UCSD-AML1 (cell line): ENCODE results near the gene TTYH3.

Experiments used
- DNase-seq: peaks from one replicate; lab custom pipeline; 2025; ENCODE audit not compliant: unreplicated experiment; lab: John Stamatoyannopoulos, UW

The TTYH3 gene

DNA sequence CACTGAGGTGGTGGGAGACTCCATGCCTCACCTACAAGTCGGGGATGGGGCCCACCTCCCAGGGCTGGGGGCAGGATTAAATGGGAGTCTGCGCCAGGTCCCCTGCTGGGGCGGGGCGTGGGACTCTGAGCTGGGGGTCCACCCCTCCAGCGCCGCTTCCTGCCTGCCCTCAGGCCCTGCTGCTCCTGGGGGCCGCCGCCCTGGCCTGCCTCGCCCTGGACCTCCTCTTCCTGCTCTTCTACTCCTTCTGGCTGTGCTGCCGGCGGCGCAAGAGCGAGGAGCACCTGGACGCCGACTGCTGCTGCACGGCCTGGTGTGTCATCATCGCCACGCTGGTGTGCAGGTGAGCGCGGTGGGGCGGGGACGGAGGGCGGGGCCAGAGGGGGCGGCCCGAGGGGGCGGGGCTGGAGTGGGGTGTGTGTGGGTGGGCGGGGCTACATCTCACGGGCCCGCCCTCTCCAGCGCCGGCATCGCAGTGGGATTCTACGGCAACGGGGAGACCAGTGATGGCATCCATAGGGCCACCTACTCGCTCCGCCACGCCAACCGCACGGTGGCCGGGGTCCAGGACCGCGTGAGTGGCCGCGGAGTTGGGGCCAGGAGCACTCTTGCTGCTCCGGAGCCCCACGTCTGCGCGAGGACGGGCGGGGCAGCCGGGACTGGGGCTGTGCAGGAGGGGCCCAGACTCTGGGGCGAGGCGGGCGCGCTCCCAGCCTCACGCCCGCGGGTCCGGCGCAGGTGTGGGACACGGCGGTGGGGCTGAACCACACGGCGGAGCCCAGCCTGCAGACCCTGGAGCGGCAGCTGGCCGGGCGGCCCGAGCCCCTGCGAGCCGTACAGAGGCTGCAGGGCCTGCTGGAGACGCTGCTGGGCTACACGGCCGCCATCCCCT is 15.1 kb downstream of the TTYH3 start:
- no peak for DNase-seq

DNA sequence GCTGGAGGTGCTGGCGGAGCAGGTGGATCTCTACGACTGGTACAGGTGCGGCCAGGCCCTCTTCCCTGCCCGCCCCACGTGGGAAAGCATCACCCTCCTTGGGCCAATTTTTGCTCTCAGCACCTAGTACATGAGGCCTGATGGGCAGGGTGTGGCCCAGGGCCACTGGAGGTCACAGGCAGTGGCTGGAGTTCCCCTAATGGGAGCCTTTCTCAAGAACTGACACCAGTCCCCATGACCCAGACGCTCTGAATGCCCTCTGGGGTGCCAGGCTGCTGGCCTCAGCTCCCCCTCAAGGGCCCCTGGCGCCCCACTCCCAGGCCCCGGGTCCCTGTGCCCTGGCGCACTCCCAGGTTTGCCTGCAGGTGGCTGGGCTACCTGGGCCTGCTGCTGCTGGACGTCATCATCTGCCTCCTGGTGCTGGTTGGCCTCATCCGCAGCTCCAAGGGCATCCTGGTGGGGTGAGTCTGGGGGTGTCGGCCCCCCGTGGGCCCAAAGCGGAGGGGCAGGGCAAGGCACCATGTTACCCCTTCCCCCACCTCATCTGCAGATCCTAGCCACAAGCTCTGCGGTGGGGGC is 15.9 kb downstream of the TTYH3 start:
- no peak for DNase-seq

DNA sequence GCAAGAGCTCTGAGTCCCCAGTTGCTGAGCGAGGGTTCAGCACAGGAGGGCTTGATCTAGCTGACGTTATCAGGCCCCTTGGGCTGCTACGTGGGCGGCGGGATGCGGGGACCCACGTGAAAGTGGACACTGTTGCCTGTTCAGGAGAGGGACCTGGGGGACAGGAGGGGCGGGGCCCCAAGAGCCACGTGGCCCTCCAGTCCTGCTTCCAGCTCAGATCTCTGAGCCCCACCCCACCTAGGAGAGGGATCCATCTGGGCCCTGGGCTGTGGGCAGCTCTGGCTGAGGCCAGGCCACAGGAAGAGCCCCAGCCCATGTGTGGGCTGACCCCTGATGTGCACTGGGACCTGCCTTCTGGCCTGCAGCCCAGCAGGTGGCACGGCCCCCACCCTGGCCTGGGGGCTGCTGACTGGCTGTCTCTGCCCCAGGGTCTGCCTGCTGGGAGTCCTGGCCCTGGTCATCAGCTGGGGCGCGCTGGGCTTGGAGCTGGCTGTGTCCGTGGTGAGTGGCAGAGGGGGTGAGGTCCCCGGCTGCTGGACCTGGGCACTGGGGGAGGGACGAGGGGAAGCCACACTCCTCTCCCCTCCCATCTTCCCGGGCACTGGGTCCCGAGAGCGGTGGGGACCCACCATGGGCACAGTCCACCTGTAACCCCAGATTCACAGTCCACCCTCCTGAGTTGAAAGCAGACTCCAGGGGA is 17.5 kb downstream of the TTYH3 start:
- no peak for DNase-seq

DNA sequence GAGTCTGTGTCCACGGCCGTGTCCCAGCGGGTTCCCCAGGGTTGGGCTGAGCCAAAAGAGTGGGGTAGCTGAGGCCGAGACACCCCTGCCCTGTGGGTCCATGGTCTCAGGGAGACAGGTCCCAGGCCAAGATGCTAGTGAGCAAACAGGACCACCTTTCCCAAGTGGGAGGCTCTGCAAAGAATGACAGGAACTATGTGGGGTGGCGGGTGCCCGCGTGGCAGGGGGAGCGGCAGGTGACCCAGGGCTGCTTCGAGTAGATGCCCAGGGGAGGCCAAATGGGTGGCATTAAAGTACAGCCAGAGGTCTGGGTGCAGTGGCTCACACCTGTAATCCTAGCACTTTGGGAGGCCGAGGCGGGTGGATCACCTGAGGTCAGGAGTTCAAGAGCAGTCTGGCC is 18.2 kb downstream of the TTYH3 start:
- DNase-seq, result no peak

DNA sequence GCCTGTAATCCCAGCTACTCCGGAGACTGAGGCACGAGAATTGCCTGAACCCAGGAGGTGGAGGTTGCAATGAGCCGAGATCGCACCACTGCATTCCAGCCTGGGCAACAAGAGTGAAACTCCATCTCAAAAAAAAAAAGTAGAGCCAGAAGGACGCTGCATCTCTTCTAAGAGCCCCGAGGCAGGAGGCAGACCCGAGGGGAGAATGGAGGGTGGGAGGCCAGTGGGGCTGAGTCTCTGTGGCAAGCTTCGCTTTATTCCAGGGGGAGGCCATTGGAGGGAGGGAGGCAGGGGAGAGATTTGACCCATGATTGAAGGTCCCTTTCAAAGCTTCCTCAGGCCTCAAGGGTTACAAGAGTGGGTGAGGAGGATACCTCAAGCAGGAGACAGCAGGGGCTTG is 18.7 kb downstream of the TTYH3 start:
- no peak for DNase-seq

DNA sequence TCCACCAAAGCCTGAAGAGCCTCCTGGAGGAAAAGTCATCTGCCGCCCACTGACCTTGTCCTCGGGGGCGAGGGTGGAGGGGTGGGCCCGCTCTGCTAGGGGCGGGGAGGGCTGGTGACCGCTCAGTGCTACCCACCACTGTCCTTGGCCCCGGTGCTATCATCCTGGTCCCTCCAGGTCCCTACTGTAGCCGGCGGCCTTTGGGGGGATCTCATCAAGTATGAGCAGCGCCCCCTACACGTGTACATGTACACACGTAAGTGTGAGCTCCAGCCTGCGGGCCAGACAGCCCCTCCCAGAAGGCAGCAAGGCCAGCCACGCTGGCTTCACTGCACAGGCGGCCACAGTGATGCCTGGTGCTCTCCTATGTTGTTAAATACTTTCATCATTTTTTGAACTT is 19.6 kb downstream of the TTYH3 start:
- DNase-seq, result no peak

DNA sequence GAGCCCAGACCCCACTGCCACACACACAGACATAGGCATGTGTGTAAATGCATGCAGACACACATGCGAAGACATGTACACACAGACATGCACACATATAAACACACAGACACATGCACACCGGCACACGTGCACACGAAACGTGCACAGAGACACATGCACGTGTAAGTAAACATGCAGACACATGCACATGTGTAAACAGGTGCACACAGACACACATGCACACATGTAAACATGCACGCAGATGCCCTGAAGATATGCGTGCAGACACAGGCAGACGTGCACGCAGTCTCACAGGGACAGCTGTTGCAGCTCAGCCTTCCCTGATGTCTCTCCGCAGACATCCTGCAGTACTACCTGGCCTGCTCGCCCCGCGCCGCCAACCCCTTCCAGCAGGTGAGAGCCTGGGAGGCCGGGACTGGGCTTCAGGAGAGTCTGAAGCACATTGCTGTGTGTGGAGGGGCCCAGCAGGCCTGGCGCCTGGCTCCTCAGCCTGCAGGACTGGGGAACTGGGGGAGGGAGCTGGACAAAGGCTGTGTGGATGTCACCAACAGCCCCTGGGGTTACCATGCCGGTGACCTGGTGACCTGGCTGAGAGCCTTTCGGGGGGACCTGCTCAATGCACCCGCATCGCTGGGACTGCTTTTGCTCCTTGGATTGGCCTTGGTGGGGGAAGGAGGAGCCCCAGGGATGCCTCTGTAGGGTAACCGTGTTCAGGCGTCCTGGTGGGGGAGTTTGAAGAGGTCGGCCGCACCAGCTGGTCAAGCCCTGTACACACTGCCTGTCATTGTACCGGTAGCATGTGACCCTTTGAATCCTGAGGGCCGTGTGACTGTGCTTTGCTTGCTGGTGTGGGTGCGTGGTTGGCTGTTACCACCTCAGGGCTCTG is 20.3 kb downstream of the TTYH3 start:
- DNase-seq, result no peak

DNA sequence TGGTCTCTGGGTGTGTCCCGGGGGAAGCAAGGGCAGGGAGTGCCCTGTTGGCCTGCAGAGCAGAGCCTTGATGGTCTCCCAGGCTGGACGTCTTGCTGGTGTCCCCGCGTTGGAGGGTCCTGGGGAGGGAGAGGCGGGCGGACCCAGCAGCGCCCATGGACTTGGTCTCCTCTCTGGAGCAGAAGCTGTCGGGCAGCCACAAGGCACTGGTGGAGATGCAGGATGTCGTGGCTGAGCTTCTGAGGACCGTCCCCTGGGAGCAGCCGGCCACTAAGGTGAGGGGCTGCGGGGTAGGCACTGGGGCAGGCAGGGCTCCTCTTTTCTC is 20.9 kb downstream of the TTYH3 start:
- DNase-seq, result no peak

DNA sequence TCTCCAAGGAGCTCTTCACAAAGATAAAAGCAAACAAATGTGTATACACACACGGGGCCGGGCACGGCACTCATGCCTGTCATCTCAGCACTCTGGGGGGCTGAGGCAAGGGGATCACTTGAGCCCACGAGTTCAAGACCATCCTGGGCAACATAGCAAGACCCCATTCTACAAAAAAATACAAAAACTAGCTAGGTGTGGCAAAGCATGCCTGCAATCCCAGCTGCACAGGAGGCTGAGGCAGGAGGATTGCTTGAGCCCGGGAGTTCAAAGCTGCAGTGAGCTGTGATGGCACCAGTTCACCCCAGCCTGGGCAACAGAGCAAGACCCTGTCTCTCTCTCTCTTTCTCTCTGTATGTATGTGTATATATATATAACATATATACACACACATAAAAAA is 22.3 kb downstream of the TTYH3 start:
- DNase-seq, result no peak

DNA sequence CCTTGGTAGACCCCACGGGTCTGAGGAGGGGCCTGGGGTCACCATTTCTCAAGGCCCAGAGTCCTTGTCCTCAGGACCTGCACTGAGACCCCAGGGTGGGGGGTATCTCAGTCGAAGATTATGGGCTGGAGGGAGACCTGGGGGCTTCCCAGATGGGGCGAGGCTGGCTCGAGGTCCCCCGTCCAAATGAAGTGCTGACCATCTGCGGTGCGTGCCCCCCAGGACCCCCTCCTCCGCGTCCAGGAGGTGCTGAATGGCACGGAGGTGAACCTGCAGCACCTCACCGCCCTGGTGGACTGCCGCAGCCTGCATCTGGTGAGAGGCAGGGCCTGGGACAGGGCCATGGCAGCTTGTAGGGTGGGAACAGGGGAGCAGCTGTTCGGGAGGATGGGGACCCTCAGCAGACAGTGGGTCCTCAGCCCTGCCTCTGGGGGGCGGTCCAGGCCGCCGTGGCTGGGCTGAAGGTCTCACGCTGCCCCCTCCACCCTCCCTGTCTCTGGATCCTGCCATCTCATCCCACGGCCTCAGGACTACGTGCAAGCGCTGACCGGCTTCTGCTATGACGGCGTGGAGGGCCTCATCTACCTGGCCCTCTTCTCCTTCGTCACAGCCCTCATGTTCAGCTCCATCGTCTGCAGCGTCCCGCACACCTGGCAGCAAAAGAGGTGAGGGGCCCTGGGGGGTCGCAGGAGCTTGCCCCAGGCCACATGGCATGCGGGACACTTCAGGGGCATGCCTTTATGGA is 24.3 kb downstream of the TTYH3 start:
- no peak for DNase-seq

DNA sequence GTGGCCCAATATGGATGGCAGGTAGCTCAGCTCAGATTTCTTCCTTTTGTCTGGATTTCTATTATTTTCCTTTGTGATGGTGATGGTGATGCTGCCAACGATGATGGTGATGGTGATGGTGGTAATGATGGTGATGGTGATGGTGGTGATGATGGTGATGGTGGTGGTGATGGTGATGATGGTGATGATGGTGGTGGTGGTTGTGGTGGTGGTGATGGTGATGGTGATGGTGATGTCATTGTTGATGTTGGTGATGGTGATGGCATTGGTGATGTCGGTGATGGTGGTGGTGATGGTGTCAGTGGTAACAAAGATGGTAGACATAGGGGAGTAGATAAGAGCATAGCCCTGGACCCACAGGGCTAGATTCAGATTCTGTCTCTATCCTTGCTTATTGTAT is 25.4 kb downstream of the TTYH3 start:
- no peak for DNase-seq

DNA sequence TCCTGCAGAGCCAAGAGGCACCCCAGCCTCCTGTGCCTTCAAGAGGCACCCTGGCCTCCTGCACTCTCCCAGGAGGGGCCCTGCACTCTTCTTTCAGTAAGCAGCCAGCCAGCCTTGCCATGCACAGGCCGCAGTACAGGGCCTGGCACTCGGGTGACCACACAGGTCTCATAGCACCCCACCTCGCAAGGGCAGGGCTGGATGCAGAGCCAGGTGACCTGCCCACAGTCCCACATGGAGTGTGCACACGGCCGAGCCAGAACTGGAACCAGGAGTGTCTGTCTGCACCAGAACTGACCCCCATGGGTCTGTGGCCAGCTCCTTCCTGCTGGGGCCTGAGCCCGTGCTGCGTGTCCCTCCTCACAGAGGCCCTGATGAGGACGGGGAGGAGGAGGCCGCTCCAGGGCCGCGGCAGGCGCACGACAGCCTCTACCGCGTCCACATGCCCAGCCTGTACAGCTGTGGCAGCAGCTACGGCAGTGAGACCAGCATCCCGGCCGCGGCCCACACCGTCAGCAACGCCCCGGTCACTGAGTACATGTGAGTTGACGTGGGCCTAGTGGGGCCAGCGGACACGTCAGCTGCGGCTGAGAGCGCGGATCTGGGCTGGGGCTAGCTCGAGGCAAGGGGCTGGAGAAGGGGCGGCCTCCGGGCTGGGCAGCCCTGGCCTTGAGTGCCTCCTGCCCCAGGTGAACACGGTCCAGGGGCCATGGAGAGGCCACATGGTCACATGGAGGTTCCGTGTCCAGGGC is 26.3 kb downstream of the TTYH3 start:
- no peak for DNase-seq

DNA sequence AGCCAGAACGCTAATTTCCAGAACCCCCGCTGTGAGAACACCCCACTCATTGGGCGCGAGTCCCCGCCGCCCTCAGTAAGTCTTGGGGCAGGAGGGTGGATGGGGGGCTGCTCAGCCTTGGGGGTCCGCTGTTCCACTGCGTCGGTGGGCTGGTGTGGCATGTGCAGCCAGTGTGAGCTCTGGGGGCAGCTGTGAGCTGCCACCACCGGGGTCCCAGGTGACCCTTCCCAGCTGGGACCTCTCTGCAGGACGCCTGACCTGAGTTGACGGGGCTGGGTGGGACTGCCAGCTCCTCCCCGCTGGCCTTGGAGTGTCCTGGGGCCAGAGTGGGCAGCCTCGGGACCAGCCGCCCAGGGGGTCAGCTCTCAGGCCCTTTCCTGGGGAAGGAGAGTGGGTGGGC is 27.2 kb downstream of the TTYH3 start:
- no peak for DNase-seq

DNA sequence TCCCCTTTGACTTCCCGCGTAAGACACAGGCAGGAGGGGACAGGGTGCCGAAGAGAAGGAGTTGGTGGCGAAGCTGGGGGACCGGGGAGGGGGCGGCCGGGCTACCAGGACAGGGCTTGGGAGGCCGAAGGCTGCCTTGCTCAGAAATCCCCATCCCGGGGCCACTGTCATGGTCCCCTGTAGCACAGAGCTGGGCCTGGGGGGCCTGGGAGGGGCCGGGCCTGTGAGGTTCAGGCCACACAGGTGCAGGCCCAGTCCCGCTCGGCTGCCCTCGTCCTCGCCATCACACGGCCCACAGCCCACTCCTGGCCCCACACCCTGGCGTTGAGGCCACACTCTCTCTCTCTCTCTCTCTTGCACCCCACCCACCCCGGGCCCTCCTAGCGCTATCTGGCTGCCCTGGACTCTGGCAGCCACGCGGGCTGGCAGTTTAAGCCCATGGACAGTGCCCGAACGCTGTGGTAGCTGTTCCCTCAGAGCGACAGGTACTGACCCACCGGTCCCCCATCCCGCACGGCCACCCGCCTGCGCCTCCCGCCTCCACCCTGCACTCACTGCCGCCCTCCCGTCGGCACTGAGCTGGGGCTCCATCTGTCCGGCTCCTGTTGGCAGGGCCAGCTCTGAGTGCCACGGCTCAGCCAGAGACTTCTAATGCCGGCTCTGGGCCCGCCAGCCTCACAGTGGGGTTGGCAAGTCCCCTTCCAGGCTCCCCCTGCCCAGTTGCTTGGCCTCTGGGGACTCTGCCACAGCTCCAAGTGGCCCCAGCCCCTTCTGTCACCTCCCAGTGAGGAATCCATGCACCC is 28.0 kb downstream of the TTYH3 start:
- DNase-seq, result no peak

DNA sequence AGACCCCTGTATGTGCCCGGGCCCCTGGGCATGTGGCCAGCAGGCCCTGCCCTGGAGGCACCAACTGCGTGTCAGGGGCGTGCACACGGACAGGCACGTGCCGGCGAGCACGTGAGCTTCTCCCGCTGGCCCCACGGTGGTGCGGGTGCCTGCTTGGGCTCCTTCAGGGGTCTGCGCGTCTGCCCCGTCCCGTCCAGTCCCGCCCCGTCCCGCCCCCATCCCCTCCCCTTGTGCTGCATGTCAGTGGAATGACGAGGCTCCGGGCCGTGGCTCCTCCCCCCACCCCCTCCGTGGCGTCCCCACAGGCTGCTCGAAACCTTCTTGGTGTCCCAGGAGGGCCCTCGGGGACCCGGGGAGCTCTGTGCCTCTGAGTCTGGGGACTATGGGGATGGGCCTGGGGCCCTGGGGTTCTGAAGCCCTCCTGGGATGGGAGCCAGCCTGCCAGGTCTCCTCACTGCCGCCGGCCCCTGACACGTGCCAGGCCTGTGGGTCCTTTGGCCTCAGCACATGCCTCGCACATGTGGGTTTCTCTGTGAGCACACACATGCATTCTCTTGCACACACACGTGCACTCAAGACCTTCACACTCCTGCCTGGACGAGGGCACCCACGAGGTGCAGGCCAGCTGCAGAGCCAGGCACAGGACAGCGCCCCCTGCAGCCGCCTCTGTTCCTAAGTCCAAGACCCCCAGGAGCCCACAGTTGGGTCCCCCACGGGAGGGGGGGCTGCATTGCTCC is 28.7 kb downstream of the TTYH3 start:
- DNase-seq, result no peak

DNA sequence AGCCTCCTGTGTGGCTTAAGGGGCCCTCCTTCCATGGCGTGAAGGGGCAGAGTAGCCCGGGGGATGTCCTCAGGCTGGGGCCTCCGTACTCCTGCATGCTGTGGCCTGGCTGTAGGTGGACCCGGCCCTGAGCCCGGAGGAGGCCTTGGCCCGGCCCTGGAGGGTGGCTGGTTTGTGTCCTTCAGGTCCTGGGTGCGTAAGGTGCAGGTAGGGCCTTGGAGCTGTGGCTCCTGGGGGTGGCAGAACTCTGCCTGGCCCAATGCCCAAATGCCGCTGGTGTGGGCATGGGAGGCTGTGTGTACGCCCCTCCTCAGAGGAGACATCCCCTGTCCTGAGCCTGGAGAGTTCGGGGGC is 29.3 kb downstream of the TTYH3 start:
- no peak for DNase-seq

DNA sequence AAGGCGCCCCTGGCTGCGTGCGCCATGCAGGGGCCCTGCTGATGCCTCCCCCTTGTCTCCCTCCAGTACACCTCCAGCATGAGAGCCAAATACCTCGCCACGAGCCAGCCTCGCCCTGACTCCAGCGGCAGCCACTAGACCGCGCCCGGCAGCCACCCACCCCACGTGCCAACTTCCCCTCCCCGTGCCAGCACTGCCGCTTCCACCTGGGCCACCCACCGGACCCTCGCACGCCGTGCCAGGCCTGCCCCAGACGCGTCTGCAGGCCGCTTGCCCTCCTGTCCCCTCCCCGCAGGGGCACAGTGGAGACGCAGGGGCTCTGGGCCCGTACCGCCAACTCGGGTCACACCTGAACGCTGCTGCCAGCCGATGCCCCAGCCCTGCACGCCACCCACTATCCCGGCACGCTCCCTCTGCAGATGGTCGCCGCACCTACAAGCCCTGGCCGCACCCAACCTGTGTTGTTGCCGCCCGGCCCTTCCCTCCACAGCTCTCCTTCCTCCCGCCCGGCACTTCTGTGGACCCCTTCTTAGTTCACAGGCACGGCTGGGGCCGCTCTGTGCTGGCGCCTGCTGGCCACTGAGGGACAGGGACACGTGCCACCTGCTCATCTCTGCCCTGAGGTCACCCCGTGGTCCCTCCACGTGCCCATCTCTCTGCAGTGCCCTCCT is 30.0 kb downstream of the TTYH3 start:
- no peak for DNase-seq
